HL-60/S4 (cell line): Measurements from ENCODE around the gene NKAIN4.

Experiments used
- in situ Hi-C: fragments of 300-500 bp; cut with MboI; formaldehyde crosslinking; loops from 2 replicates; pipeline ENCODE4 v1.14.3; 2022; ENCODE audit warnings: low sequenced_read_pairs

Gene NKAIN4

DNA sequence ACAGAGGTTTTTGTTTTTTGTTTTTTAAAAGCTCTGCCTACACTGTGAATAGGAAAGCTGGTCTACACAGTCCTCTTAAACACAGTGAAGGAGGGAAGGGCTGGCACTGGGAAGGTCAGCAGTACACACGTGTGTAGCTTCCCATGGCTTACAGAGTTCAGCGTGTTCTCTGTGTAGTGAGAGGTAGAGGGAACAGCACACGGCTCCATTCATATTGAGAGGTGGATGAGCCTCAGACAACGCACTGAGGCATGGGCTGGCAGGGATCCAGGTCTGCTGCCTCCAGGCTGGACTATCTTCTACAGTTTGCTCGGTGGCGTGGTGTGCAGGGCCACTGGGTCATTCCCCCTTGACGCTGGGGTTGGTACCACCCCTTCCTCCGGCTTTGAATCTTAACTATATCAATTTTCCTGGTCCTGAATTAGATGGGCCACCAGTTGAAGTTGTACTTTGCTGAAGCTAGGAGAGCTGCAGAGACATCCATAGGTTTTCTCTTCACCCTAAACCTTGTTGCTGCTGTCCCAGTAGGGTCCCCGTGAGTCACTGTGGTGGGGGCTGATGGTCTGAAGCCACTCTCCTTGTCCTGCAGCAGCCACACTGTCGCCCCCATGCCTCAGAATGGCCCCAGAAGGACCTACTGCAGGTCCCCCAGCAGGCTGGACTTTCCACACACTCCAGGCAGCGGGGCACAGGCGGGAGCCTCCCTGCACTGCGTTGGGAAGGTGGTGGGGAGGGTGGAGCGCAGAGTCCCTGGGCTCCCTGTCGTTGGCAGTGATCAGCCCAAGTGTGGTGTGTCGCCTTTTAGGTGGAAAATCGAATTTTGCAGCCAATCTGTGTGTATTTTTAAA, 20.3 kb upstream of the NKAIN4 start:
- in situ Hi-C loops = no loop called here

- in situ Hi-C loops = no loop called here
These were observed 19.5 kb upstream of the NKAIN4 start for GRCh38 chr20:63273635-63274380.

- in situ Hi-C loops = no loop called here
These were observed 18.9 kb upstream of the NKAIN4 start for GRCh38 chr20:63273059-63273579.

DNA sequence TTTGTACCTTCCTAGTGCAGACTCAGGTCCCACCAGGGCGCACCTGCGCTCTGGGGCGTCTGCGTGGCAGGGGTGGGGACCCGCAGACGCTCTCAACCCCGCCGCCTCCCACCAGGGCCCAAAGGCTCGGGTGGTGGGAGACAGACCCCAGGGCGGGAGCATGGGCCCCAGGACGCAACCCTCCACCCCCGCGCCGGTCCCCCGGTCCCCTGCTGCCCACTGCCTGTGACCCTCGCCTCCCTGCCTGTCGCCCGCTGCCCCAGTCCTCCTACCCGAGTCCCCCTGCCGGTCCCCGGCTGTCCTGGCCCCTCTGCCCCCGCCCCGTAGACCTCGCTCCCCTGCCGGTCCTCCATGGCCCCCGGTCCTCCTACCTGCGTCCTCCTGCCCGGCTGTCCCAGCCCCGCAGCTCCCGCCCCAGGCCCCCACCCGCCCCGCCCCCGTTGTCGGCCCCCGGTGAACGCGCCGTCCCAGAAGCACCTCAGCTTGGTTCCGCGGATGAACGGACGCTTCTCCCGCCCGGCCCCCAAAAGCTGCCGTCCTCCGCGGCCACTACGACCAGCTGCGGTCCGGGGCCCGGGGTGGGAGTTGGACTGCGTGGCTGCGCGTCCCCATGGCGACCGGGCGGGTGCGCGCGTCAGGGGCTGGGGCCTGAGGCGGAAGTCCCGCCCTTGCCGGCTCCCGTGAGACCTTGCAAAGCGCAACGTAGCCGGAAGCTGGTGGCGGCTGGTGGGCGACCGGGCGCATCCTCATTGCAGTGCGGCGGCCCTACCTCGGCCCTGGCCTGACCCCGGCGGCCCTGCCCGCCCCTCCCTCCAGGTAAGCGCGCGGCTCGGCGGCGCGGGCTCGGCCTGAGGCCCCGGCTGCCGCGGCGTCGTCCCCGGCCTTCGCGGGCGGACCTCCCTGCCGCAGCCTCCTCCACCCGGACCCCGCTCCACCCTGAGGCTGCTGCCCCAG, 18.1 kb upstream of the NKAIN4 start, which contains the start of gene ARFGAP1:
TSS of gene ARFGAP1 (plus strand) at position 709 of the 954 bp plus-strand sequence. CDS start 2,768 bp downstream, outside the sequence.
- in situ Hi-C loops = no loop called here

DNA sequence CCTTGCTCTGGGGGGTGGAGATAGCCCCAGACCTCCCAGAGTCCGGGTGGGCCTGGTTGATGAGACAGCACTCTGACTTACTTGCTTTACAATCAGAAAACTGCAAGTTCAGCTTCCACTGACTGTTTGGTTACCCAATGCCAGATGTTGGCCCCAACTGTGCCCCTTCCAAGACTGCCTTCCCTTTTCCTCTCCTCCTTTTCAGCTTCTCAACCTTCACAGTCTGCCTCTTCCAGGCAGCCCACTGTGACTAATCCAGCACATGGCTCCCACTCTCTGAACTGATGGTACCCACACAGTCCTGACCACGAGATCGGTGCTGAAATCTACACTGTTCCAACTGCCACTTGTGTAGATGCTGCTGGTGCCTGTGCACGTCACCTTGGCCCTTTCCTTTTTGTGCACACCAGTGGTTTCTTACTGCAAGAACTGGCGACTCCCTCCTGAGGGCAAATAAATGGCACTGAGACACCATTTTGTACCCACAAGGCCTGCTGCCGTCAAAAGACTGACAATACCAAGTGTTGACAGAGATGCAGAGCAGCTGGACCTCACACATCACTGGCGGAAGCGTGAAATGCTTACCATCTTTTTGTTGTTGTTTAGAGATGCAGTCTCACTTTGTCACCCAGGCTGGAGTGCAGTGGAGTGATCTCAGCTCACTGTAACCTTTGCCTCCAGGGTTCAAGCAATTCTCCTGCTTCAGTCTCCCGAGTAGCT, 16.5 kb upstream of the NKAIN4 start:
- in situ Hi-C loops = no loop called here

GRCh38 chr20:63269724-63270123, 15.5 kb upstream of the NKAIN4 start:
- in situ Hi-C loops = no loop called here

GRCh38 chr20:63268671-63269439, 14.6 kb upstream of the NKAIN4 start:
- in situ Hi-C loops = no loop called here

- in situ Hi-C loops = no loop called here
These were observed 14.0 kb upstream of the NKAIN4 start for GRCh38 chr20:63268256-63268655.

- in situ Hi-C loops = no loop called here
These were observed 13.4 kb upstream of the NKAIN4 start for GRCh38 chr20:63267691-63268090.

DNA sequence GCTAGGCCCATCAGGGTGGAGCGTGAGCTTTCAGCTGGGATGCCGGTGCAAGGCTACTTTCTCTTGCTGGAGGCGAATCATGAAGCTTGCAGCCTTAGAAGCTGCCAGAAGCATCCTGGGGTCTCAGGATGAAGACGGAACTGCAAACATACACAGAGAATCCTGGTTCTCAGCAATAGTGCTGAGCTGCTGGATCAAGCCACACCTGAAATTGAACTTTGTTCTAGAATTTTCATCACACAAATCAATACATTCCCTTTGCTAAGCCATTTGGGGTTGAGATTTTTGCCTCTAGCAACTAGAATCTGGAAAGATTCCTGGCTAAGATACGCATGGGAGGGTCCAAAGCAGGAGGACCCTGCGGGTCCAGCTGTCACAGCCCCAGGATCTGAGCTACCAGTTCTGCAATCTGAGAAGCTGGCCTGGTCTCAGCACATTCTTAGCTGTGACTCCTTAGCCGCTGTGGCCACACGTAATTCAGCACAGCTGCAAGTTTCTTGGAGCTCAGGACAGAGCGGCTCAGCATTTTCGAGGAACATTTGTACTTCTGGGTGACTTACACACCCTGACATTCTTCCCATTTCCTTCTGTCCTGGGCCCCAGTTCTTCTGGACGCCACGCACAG, 11.7 kb upstream of the NKAIN4 start:
- in situ Hi-C loops = no loop called here

DNA sequence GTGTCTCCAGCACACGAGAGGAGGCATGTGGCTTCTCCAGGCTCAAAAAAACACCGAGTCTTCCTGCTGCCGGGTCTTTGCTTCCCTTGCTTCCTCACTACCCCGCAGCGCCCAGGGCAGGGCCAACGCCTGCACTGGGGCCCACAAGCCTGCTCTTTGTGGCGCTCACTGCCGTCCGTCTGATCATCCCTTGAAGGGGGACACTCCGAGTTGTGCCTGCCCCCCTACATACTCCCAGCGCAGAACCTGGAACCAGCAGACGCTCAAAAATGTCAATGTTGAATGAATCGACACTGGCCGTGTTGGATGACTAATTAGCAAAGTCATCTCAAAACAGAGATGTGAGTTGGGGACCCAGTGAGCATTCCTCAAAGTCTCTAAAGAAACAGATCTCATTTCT, 10.3 kb upstream of the NKAIN4 start:
- in situ Hi-C loops = no loop called here

GRCh38 chr20:63264000-63264399, 9.7 kb upstream of the NKAIN4 start:
- in situ Hi-C loops = no loop called here

- in situ Hi-C loops = no loop called here
These were observed 8.6 kb upstream of the NKAIN4 start for GRCh38 chr20:63262836-63263235.

GRCh38 chr20:63261795-63262528, 7.7 kb upstream of the NKAIN4 start:
- in situ Hi-C loops = no loop called here

- in situ Hi-C loops = no loop called here
These were observed 7.0 kb upstream of the NKAIN4 start for GRCh38 chr20:63261060-63261794.

DNA sequence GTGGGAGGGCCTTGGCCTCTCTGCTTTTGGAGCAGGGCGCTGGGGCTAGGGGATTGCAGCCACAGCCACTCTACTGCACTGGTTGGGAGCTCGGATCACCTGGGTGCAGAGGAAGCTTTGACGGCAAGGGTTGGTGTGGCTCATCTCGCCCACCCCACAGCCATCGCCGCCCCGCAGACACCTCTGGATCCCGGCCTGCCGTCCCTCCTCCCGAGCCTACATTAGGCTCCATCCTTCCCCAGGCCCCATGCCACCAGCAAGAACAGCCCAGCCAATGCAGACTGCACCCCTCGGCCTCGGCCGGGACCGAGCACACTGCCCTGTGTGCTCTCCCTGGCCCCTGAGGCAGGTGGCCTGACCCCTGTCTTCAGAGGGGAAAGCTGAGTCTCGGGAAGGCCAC, 6.3 kb upstream of the NKAIN4 start:
- in situ Hi-C loops = no loop called here

- in situ Hi-C loops = no loop called here
These were observed 5.6 kb upstream of the NKAIN4 start for GRCh38 chr20:63259734-63260460.
